Cardiac fibroblast (primary cell): ENCODE measurements around the gene REPIN1.

ENCODE experiments used
- DNase-seq, 2 donors: peaks; one replicate each; pipeline versions ENCODE4 v3.0.0 to v3.0.0-alpha.2; 2010; ENCODE audit warnings: low read depth in 2 of 2
- H3K4me3 ChIP-seq, 2 donors: replicated peaks in 1 of 2; 1 replicate in 1 of 2; 2 replicates in 1 of 2; pipeline ENCODE4 v1.5.1; 2011; ENCODE audit warnings: low read depth in 2 of 2, low read length in 2 of 2, mild to moderate bottlenecking in 2 of 2, moderate library complexity in 1 of 2
- TF ChIP-seq, protein P1 (sequence below): IDR thresholded peaks from one replicate; pipeline ENCODE4 v1.5.1; 2011; ENCODE audit warnings: low read depth, mild to moderate bottlenecking, low read length, inconsistent platforms

The REPIN1 gene

DNA sequence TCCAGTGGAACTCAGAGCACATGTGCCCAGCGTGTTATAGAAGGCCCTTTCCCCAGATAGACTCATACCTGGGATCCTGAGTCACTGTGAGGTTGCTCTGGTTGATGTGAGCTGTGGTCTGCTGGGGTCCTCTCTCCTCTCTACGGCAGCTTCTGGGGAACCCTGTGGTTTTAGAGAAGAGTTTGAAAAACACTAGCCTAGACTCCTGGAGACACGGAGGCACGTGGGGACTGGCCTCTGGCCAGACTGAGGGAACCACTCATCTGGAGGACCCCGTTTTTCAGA is 20.9 kb downstream of the REPIN1 start:
- no peak overlapping the region for H3K4me3 ChIP-seq
- TF ChIP-seq, protein P1, sequence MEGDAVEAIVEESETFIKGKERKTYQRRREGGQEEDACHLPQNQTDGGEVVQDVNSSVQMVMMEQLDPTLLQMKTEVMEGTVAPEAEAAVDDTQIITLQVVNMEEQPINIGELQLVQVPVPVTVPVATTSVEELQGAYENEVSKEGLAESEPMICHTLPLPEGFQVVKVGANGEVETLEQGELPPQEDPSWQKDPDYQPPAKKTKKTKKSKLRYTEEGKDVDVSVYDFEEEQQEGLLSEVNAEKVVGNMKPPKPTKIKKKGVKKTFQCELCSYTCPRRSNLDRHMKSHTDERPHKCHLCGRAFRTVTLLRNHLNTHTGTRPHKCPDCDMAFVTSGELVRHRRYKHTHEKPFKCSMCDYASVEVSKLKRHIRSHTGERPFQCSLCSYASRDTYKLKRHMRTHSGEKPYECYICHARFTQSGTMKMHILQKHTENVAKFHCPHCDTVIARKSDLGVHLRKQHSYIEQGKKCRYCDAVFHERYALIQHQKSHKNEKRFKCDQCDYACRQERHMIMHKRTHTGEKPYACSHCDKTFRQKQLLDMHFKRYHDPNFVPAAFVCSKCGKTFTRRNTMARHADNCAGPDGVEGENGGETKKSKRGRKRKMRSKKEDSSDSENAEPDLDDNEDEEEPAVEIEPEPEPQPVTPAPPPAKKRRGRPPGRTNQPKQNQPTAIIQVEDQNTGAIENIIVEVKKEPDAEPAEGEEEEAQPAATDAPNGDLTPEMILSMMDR, result no peak
- no peak for DNase-seq

DNA sequence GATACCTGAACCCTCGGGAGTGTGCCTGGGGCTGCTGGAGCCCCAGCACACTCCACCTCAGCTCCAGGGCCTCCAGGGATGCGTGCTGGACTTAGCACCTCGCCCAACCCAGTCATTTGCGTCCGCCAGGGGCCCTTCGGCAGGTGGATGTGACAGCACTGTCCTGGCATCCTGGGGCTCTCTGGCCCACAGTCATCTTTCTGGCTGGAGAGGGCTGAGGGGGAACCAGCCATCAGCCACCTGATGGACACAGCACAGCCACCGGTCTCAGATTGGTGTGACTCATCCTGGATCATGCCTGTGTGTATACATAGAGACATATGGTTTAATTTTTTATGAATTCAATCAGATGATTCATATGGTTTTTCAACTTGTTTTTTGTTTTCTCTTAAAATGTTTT is 21.6 kb downstream of the REPIN1 start:
- H3K4me3 ChIP-seq, result no peak overlapping the region
- TF ChIP-seq, protein P1, result no peak
- DNase-seq, result peak in 1 of 2 donors; percentile 25

DNA sequence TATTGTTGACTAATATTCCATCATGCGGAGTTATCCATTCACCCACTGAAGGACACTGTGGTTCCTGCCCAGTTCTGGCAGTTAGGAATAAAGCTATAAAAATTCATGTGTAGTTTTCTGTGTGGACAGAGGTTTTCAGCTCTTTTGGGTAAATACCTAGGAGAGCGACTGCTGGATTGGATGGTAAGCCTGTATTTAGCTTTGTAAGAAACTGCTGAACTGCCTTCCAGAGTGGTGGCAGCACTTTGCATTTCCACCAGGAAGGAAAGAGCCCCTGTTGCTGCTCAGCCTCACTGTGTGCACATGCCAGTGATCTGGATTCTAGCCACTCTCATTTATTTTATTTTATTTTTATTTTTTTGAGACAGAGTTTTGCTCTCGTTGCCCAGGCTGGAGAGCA is 24.7 kb downstream of the REPIN1 start:
- TF ChIP-seq, protein P1, result no peak
- no peak overlapping the region for H3K4me3 ChIP-seq

DNA sequence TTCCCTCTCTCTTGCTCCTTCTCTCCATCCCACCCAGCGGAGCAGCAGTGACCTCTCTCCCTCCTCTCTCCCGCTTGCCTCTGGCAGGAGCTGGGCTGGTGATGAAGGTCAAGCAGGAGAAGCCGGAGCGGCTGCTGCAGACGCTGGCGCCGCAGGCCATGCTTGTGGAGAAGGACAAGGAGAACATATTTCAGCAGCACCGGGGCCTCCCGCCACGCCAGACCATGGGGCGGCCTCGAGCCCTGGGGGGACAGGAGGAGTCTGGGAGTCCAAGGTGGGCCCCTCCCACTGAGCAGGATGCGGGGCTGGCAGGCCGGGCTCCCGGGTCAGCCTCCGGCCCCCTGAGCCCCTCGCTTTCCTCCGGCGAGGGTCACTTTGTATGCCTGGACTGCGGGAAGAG is 27.8 kb downstream of the REPIN1 start:
- TF ChIP-seq, protein P1, result no peak
- no peak overlapping the region for H3K4me3 ChIP-seq
- no peak for DNase-seq

More for the DNA sequence above, 24.7 kb downstream of the REPIN1 start:
- no peak for DNase-seq

DNA sequence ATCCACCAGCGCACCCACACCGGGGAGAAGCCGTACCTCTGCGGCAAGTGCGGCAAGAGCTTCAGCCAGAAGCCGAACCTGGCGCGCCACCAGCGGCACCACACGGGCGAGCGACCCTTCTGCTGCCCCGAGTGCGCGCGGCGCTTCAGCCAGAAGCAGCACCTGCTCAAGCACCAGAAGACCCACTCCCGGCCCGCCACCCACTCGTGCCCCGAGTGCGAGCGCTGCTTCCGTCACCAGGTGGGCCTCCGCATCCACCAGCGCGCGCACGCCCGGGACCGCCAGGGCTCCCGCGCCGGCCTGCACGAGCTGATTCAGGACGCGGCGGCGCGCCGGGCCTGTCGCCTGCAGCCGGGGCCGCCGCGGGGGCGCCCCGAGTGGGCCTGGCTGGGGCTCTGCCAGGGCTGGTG is 28.2 kb downstream of the REPIN1 start:
- TF ChIP-seq, protein P1, result no peak
- DNase-seq, result no peak
- H3K4me3 ChIP-seq, result no peak overlapping the region

DNA sequence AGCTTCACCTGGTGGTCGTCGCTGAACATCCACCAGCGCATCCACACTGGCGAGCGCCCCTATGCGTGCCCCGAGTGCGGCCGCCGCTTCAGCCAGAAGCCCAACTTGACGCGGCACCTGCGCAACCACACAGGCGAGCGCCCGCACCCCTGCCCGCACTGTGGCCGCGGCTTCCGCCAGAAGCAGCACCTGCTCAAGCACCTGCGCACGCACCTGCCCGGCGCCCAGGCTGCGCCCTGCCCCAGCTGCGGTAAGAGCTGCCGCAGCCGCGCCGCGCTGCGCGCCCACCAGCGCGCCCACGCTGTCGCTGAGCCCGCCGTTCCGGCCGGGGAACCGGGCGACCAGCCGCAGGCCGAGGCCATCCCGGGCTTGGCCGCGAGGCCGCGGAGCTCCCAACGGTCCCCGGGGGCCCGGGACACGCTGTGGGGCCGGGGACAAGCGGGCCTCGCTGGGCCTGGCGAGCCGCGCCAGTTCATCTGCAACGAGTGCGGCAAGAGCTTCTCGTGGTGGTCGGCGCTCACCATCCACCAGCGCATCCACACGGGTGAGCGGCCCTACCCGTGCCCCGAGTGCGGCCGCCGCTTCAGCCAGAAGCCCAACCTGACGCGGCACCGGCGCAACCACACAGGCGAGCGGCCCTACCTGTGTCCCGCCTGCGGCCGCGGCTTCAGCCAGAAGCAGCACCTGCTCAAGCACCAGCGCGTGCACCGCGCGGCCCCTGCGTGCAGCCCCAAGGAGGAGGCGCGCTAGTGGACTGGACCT is 28.9 kb downstream of the REPIN1 start:
- DNase-seq, result no peak
- TF ChIP-seq, protein P1, result no peak
- H3K4me3 ChIP-seq, result no peak overlapping the region
